Measurements from ENCODE around the gene OGT.
"Not testable (repeated sequence)": the region's sequence is repeated elsewhere in the genome, so short reads cannot be mapped to it uniquely, and the experiment has no call there.

DNA sequence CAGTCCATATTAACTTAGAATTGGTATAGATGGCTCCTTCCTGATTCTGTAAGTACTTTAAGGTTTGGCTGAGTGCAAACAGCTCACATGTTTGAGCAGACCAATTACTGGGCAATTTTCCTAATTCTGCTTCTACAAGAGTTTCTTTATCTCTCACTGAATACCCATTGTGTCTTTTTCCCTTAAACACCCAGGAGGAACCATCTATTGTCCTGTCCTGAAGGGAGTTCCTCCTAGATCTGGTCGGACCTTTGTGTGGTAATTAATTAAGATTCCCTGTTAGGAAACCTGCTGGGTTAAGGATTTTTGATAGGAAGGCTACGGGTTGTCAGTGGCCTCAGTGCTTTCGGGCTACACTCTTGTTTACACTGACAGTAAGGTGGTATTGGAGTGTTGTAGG is 36.9 kb upstream of the OGT start:
- TF ChIP-seq, protein P1, sequence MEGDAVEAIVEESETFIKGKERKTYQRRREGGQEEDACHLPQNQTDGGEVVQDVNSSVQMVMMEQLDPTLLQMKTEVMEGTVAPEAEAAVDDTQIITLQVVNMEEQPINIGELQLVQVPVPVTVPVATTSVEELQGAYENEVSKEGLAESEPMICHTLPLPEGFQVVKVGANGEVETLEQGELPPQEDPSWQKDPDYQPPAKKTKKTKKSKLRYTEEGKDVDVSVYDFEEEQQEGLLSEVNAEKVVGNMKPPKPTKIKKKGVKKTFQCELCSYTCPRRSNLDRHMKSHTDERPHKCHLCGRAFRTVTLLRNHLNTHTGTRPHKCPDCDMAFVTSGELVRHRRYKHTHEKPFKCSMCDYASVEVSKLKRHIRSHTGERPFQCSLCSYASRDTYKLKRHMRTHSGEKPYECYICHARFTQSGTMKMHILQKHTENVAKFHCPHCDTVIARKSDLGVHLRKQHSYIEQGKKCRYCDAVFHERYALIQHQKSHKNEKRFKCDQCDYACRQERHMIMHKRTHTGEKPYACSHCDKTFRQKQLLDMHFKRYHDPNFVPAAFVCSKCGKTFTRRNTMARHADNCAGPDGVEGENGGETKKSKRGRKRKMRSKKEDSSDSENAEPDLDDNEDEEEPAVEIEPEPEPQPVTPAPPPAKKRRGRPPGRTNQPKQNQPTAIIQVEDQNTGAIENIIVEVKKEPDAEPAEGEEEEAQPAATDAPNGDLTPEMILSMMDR (conservative IDR thresholded peaks at IDR 0.05 in 1 of 2, IDR thresholded peaks at IDR 0.05 in 1 of 2; ENCODE audit: extremely low read depth in 1 of 2, insufficient read depth in 1 of 2, low read depth in 1 of 2, low read length in 2 of 2) = not testable (repeated sequence)
- TF ChIP-seq EZH2 (IDR thresholded peaks at IDR 0.05; ENCODE audit: borderline replicate concordance, low read length) = not testable (repeated sequence)

All from mammary epithelial cell (primary cell).